Measurements from ENCODE around the gene TXNDC16. TPM values are rescaled to one million over a fixed set of nuclear protein-coding genes. Genes with fewer than 3 reads are reported as not detected.

Gene TXNDC16
- total RNA-seq, 1 experiment from 2014 or later = 13.2 TPM

- H3K27ac Mint-ChIP-seq = no peak overlapping the region
- H3K4me2 ChIP-seq (ENCODE audit: insufficient read depth, insufficient read length, low read length) = no peak overlapping the region
- no peak for TF ChIP-seq CTCF (conservative IDR thresholded peaks at IDR 0.05)
These were observed 121.8 kb downstream of the TXNDC16 start for GRCh38 chr14:52430474-52430873.

More at GRCh38 chr14:52430474-52430873, 121.8 kb downstream of the TXNDC16 start:
- no peaks in the 10 kb centered on the region for H3K23me2 ChIP-seq (ENCODE audit: insufficient read length, low read depth, low read length, poor library complexity, severe bottlenecking)
- no peak overlapping the region for H3K18ac ChIP-seq (ENCODE audit: insufficient read length, low read depth, low read length)
- H2BK20ac ChIP-seq (ENCODE audit: low read depth, low read length, poor library complexity, severe bottlenecking) = no peak overlapping the region
- no peak overlapping the region for H2AFZ ChIP-seq (ENCODE audit: low read length)
- H4K20me1 ChIP-seq (ENCODE audit: control insufficient read depth, insufficient read depth, insufficient read length) = no peaks in the 10 kb centered on the region
- no peaks in the 10 kb centered on the region for H3K79me2 ChIP-seq (ENCODE audit: insufficient read depth, low read length)
- H2BK120ac ChIP-seq (ENCODE audit: low read depth, low read length, poor library complexity, severe bottlenecking) = no peak overlapping the region
- no peak overlapping the region for H3K27ac ChIP-seq (ENCODE audit: insufficient read length, low read depth, low read length)
- no peaks in the 10 kb centered on the region for H3K9me3 ChIP-seq (ENCODE audit: control insufficient read depth, low read depth, low read length)
- H2BK12ac ChIP-seq (ENCODE audit: insufficient read length, low read depth, low read length) = no peak overlapping the region
- no peak overlapping the region for H4K5ac ChIP-seq (ENCODE audit: insufficient read length, low read depth, low read length)
- no peak for DNase-seq
- no peak overlapping the region for H3K56ac ChIP-seq (ENCODE audit: insufficient read length, low read depth, low read length)
- H3K79me1 ChIP-seq (ENCODE audit: insufficient read depth, low read depth, low read length, poor library complexity, severe bottlenecking) = no peaks in the 10 kb centered on the region
- H3K14ac ChIP-seq (ENCODE audit: insufficient read depth, low read length) = no peak overlapping the region
- Mint-ChIP-seq H3K27me3 (ENCODE audit: low read depth) (no peaks in the 10 kb centered on the region), H3K4me3 (no peak overlapping the region), H3K36me3 (ENCODE audit: insufficient read depth in 1 of 3, low read depth in 3 of 3) (no peaks in the 10 kb centered on the region), H3K4me1 (no peaks in the 10 kb centered on the region), H3K9me3 (no peaks in the 10 kb centered on the region)
- no CpG with 5 or more reads among the region's 2 CpGs for WGBS (ENCODE audit: extremely low coverage, insufficient read length, low lambda C conversion rate)
- no peak overlapping the region for H4K91ac ChIP-seq (ENCODE audit: insufficient read length, low read depth, low read length)
- no peaks in the 10 kb centered on the region for H3K27me3 ChIP-seq (ENCODE audit: insufficient read depth, low read length)
- H3K23ac ChIP-seq (ENCODE audit: insufficient read length, low read depth, low read length) = no peak overlapping the region
- no peak overlapping the region for H3K4ac ChIP-seq (ENCODE audit: low read depth, low read length)
- no peak overlapping the region for H4K8ac ChIP-seq (replicated peaks; ENCODE audit: insufficient read length, low read depth, low read length)
- no peak overlapping the region for H2BK15ac ChIP-seq (ENCODE audit: low read depth, low read length)
- H3K9ac ChIP-seq (ENCODE audit: extremely low read depth, insufficient read length, low read length) = no peak overlapping the region
- H3T11ph ChIP-seq (ENCODE audit: low read length) = no peak overlapping the region
- no peaks in the 10 kb centered on the region for H3K4me1 ChIP-seq (ENCODE audit: insufficient read depth, low read length)
- H2AK5ac ChIP-seq (ENCODE audit: insufficient read length, low read length) = no peak overlapping the region
- no peak overlapping the region for H2BK5ac ChIP-seq (ENCODE audit: insufficient read length, low read length)

All from H9 (cell line).